ENCODE results near the gene GNMT.

GRCh38 chr6:42962096-42962495, 1.5 kb downstream of the GNMT start:
- TF ChIP-seq CTCF (IDR thresholded peaks at IDR 0.05) (no peak), POLR2A (IDR thresholded peaks at IDR 0.05) (no peak), POLR2AphosphoS5 (IDR thresholded peaks at IDR 0.05; ENCODE audit: insufficient read depth in 1 of 2, low read depth in 1 of 2) (no peak)

All from vagina (tissue), 2 donors.